Neural cell (in vitro differentiated cells): ENCODE data around the gene CCDC149. TPM values are rescaled to one million over a fixed set of nuclear protein-coding genes. Genes with fewer than 3 reads are reported as not detected.

Experiments used
- H2AFZ ChIP-seq: fragments of 200-600, 300-800 bp; sonication (generic), shearing (Covaris generic); 2 replicates; pipeline ENCODE4 v1.6.0; 2014; ENCODE audit warnings: low read depth, mild to moderate bottlenecking, antibody characterized with exemption, low read length, moderate library complexity
- H3F3A ChIP-seq: fragments of 200-600 bp; shearing (Covaris generic); 2 replicates; pipeline ENCODE4 v1.6.1; 2016; ENCODE audit warnings: mild to moderate bottlenecking, moderate library complexity, mixed read lengths, antibody characterized with exemption, low read length; ENCODE audit not compliant: insufficient read depth, poor library complexity, severe bottlenecking
- H3K27ac ChIP-seq: fragments of 200-600, 300-800 bp; sonication (generic), shearing (Covaris generic); 2 replicates; pipeline ENCODE4 v1.5.1; 2014; ENCODE audit warnings: mild to moderate bottlenecking, low read length, moderate library complexity
- H3K27me3 ChIP-seq: fragments of 300-800, 200-600 bp; sonication (generic), shearing (Covaris generic); 2 replicates; pipeline ENCODE4 v1.6.0; 2014; ENCODE audit warnings: mild to moderate bottlenecking, low read depth, low read length, moderate library complexity; ENCODE audit not compliant: insufficient read depth
- H3K36me3 ChIP-seq: fragments of 300-800, 200-600 bp; sonication (generic), shearing (Covaris generic); 2 replicates; pipeline ENCODE4 v1.5.1; 2014; ENCODE audit warnings: mild to moderate bottlenecking, antibody characterized with exemption, low read length, moderate library complexity; ENCODE audit not compliant: insufficient read depth
- H3K4me2 ChIP-seq: fragments of 300-800, 200-600 bp; sonication (generic), shearing (Covaris generic); 2 replicates; pipeline ENCODE4 v1.6.0; 2014; ENCODE audit warnings: mild to moderate bottlenecking, low read length
- H3K4me3 ChIP-seq: fragments of 300-800, 200-600 bp; sonication (generic), shearing (Covaris generic); 2 replicates; pipeline ENCODE4 v1.5.1; 2014; ENCODE audit warnings: mild to moderate bottlenecking, low read length, moderate library complexity
- H3K79me2 ChIP-seq: fragments of 200-600 bp; shearing (Covaris generic); replicated peaks from 2 replicates; pipeline ENCODE4 v1.6.0; 2014; ENCODE audit warnings: mild to moderate bottlenecking, low read length, moderate library complexity; ENCODE audit not compliant: insufficient read depth
- H3K9ac ChIP-seq: fragments of 300-800, 200-600 bp; sonication (generic), shearing (Covaris generic); 2 replicates; pipeline ENCODE4 v1.6.1; 2016; ENCODE audit warnings: mild to moderate bottlenecking, low read length, mixed read lengths
- H3K9me2 ChIP-seq: fragments of 200-600 bp; shearing (Covaris generic); 2 replicates; pipeline ENCODE4 v1.6.1; 2016; ENCODE audit warnings: mild to moderate bottlenecking, low read length, mixed read lengths; ENCODE audit not compliant: insufficient read depth
- H3K9me3 ChIP-seq: fragments of 200-600, 300-800 bp; sonication (generic), shearing (Covaris generic); 2 replicates; pipeline ENCODE4 v1.6.1; 2016; ENCODE audit warnings: mild to moderate bottlenecking, mixed run types, low read length, moderate library complexity, mixed read lengths
- H4K20me1 ChIP-seq: fragments of 200-600 bp; shearing (Covaris generic); 2 replicates; pipeline ENCODE4 v1.6.1; 2016; ENCODE audit warnings: mild to moderate bottlenecking, mixed run types; ENCODE audit not compliant: insufficient read depth
- EP300 ChIP-seq: fragments of 450-650 bp; conservative IDR thresholded peaks from 2 replicates; pipeline ENCODE4 v1.6.1; 2014; ENCODE audit warnings: antibody characterized with exemption, mild to moderate bottlenecking, moderate library complexity; ENCODE audit not compliant: poor library complexity, severe bottlenecking
- EZH2 ChIP-seq: fragments of 200-600, 300-800 bp; shearing (Covaris generic), sonication (generic); IDR thresholded peaks from 2 replicates; pipeline ENCODE4 v1.6.1; 2014; ENCODE audit warnings: antibody characterized with exemption, low read length, borderline replicate concordance, mild to moderate bottlenecking; ENCODE audit not compliant: insufficient read depth, poor library complexity, severe bottlenecking
- MXI1 ChIP-seq: fragments of 450-650 bp; conservative IDR thresholded peaks from 2 replicates; pipeline ENCODE4 v1.6.1; 2014; ENCODE audit warnings: antibody characterized with exemption, mild to moderate bottlenecking; ENCODE audit not compliant: poor library complexity, severe bottlenecking
- POLR2AphosphoS5 ChIP-seq: IDR thresholded peaks from 2 replicates; pipeline ENCODE4 v1.6.1; 2012
- RAD21 ChIP-seq: fragments of 450-650 bp; conservative IDR thresholded peaks from 2 replicates; pipeline ENCODE4 v1.6.1; 2014; ENCODE audit warnings: antibody characterized with exemption, mild to moderate bottlenecking, moderate library complexity
- REST ChIP-seq: IDR thresholded peaks from 2 replicates; pipeline ENCODE4 v1.6.1; 2012; ENCODE audit warnings: borderline replicate concordance
- SMC3 ChIP-seq: fragments of 450-650 bp; conservative IDR thresholded peaks from 2 replicates; pipeline ENCODE4 v1.6.1; 2014; ENCODE audit warnings: antibody characterized with exemption, mild to moderate bottlenecking, moderate library complexity; ENCODE audit not compliant: poor library complexity
- TAF1 ChIP-seq: IDR thresholded peaks from 2 replicates; pipeline ENCODE4 v1.6.1; 2012; ENCODE audit warnings: low read depth
- polyA plus RNA-seq: library from polyadenylated mRNA; depleted of rRNA; stranded (reverse); fragments of >200 nt; gene quantifications from 2 replicates; pipeline ENCODE4 v1.2.3, GENCODE V29; 2014
- TF ChIP-seq, protein P1 (sequence below): fragments of 450-650 bp; IDR thresholded peaks from 2 replicates; pipeline ENCODE4 v1.5.1; 2014; ENCODE audit warnings: antibody characterized with exemption, mild to moderate bottlenecking, moderate library complexity; ENCODE audit not compliant: poor library complexity, severe bottlenecking

The CCDC149 gene
- polyA plus RNA-seq, 1 donor from 2014 or later, result 6.6 TPM

GRCh38 chr4:24956763-24957162, 43.9 kb upstream of the CCDC149 start:
- Histone ChIP-seq H3F3A (no peaks in the 10 kb centered on the region), H3K9me2 (no peaks in the 10 kb centered on the region), H3K4me3 (no peak overlapping the region), H3K4me2 (no peak overlapping the region), H3K27me3 (no peaks in the 10 kb centered on the region), H2AFZ (no peak overlapping the region), H3K9ac (no peak overlapping the region), H4K20me1 (no peaks in the 10 kb centered on the region), H3K27ac (no peak overlapping the region), H3K36me3 (no peaks in the 10 kb centered on the region), H3K9me3 (no peaks in the 10 kb centered on the region), H3K79me2 (no peaks in the 10 kb centered on the region)
- TF ChIP-seq POLR2AphosphoS5 (no peak), SMC3 (no peak), TAF1 (no peak), EZH2 (no peak), MXI1 (no peak), REST (no peak), RAD21 (no peak), EP300 (no peak)
- TF ChIP-seq, protein P1, sequence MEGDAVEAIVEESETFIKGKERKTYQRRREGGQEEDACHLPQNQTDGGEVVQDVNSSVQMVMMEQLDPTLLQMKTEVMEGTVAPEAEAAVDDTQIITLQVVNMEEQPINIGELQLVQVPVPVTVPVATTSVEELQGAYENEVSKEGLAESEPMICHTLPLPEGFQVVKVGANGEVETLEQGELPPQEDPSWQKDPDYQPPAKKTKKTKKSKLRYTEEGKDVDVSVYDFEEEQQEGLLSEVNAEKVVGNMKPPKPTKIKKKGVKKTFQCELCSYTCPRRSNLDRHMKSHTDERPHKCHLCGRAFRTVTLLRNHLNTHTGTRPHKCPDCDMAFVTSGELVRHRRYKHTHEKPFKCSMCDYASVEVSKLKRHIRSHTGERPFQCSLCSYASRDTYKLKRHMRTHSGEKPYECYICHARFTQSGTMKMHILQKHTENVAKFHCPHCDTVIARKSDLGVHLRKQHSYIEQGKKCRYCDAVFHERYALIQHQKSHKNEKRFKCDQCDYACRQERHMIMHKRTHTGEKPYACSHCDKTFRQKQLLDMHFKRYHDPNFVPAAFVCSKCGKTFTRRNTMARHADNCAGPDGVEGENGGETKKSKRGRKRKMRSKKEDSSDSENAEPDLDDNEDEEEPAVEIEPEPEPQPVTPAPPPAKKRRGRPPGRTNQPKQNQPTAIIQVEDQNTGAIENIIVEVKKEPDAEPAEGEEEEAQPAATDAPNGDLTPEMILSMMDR, result no peak

GRCh38 chr4:24956091-24956490, 43.2 kb upstream of the CCDC149 start:
- Histone ChIP-seq H3K4me2 (no peak overlapping the region), H4K20me1 (no peaks in the 10 kb centered on the region), H3K36me3 (no peaks in the 10 kb centered on the region), H3F3A (no peaks in the 10 kb centered on the region), H3K9ac (no peak overlapping the region), H3K9me2 (no peaks in the 10 kb centered on the region), H3K27me3 (no peaks in the 10 kb centered on the region), H3K79me2 (no peaks in the 10 kb centered on the region), H3K27ac (no peak overlapping the region), H2AFZ (no peak overlapping the region), H3K9me3 (no peaks in the 10 kb centered on the region), H3K4me3 (no peak overlapping the region)
- TF ChIP-seq EP300 (no peak), POLR2AphosphoS5 (no peak), TAF1 (no peak), REST (no peak), MXI1 (no peak), EZH2 (no peak), RAD21 (no peak), SMC3 (no peak)
- TF ChIP-seq, protein P1, result no peak
